ENCODE measurements around the gene CASP2.
A peak's percentile ranks its signal among the peaks of the same experiment; 100 is the strongest.

CASP2 gene

GRCh38 chr7:143299346-143299745 lies 11.2 kb downstream of the CASP2 start:
- no peak for DNase-seq

DNA sequence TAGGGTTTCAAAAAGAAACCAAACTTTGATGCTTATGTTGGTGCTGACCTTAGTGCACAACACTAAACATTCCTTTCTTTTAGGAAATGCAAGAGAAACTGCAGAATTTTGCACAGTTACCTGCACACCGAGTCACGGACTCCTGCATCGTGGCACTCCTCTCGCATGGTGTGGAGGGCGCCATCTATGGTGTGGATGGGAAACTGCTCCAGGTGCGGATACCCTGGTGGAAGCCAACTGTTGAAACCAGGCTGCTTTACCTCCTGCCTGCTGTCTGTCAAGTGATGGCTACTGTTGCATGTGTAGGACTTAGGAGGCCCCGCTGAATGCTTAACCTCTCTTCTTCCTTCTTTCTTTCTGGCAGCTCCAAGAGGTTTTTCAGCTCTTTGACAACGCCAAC lies 11.7 kb downstream of the CASP2 start:
- peak; percentile 79 for DNase-seq

- no peak for DNase-seq
Observed at GRCh38 chr7:143300959-143301935, 13.1 kb downstream of the CASP2 start.

- no peak for DNase-seq
Observed at GRCh38 chr7:143303733-143304132, 15.6 kb downstream of the CASP2 start.

DNA sequence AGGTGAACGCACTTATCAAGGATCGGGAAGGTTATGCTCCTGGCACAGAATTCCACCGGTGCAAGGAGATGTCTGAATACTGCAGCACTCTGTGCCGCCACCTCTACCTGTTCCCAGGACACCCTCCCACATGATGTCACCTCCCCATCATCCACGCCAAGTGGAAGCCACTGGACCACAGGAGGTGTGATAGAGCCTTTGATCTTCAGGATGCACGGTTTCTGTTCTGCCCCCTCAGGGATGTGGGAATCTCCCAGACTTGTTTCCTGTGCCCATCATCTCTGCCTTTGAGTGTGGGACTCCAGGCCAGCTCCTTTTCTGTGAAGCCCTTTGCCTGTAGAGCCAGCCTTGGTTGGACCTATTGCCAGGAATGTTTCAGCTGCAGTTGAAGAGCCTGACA lies 16.8 kb downstream of the CASP2 start:
- DNase-seq = no peak

DNA sequence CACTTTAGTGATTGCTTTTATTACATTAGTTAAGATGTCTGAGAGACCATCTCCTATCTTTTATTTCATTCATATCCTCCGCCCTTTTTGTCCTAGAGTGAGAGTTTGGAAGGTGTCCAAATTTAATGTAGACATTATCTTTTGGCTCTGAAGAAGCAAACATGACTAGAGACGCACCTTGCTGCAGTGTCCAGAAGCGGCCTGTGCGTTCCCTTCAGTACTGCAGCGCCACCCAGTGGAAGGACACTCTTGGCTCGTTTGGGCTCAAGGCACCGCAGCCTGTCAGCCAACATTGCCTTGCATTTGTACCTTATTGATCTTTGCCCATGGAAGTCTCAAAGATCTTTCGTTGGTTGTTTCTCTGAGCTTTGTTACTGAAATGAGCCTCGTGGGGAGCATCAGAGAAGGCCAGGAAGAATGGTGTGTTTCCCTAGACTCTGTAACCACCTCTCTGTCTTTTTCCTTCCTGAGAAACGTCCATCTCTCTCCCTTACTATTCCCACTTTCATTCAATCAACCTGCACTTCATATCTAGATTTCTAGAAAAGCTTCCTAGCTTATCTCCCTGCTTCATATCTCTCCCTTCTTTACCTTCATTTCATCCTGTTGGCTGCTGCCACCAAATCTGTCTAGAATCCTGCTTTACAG lies 17.4 kb downstream of the CASP2 start:
- DNase-seq = peak; percentile 73

DNA sequence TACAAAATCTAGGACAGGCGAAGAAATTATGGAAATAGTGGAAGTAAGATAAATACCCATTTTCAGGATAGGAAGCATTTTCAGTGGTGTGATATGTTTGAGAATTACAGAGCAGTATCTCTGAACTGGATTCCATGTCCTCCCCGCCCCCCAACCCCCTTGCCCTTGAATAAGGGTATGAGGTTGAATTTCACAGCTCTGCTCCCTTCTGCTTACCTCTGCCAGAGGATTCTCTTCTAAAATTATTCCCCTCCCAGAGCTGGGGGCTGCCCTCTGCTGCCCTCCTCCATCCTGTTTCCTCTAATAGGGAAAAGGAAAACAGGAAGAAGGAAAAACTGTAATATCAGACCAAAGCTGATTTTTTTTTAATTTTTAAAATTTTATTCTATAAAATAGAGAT lies 20.5 kb downstream of the CASP2 start:
- no peak for DNase-seq

DNA sequence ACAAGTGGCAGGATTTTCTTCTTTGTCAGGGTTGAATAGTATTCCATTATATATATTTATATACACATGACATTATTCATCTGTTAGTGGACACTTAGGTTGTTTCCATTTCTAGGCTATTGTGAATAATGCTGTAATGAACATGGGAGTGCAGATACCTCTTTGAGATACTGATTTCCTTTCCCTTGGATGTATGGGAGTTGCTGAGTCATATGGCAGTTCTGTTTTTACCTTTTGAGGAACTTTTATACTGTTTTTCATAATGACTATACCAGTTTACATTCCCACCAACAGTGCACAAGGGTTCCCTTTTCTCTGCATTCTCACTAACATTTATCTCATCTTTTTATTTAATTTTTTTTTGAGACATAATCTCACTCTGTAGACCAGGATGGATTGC lies 26.0 kb downstream of the CASP2 start:
- DNase-seq = no peak

GRCh38 chr7:143315776-143316175 lies 27.6 kb downstream of the CASP2 start, which contains the start of gene CLCN1:
Gene CLCN1, plus strand, starts transcription at chr7:143316111. Its CDS starts 102 bp downstream, at chr7:143316213.
- no peak for DNase-seq

DNA sequence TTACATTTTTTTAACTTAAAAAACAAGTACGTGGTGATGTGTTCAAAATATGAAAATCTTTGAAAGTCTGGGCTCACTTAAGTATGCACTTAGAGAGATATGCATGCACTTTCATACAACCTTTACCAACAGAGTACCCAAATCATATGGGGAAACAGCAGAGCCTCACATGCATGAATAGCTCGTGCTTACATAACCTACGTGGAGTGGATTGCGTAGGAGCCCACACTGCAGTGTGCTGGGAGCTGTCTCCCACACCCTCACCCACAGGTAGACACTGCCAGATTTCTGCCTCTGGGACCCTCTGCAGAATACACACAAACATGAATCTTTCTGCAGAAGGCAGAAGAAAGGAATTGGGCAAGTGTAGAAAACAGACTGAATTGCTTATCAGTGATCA lies 28.3 kb downstream of the CASP2 start:
- DNase-seq = no peak

DNA sequence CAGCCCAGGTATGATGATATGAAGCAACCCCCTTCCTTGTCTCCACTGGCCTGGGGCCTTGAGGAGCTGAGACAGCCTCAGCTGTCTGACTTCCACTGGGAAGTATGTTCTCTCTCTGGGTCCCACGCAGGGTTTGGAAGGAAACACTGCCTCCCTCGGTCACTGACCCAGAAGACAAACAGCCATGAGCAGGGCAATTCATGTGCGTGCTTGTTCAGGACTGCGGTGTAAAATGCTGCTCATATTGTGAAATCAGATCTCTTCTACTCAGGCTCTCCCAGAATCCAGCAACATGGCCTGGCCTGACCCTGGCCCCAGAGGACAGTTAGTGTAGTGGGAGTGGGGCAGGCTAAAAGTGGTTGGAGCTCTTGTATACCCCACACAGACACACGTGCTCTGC lies 30.5 kb downstream of the CASP2 start:
- no peak for DNase-seq

DNA sequence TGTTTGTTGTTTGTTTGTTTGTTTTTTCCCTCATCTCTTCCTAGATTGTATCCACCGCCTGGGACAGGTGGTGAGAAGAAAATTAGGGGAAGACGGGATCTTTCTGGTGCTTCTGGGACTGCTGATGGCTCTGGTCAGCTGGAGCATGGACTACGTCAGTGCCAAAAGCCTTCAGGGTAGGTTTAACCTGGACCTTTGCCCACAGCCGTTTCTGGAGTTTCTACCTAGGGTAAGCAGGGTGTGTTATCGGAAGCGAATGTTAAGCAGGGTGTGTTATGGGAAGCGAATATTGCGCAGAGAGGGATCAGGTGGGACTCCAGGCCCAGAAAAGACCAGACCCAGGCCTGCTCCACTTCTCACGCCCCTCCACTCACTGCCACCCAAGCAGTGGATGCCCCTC lies 32.5 kb downstream of the CASP2 start:
- DNase-seq = no peak

GRCh38 chr7:143321242-143321641 lies 33.1 kb downstream of the CASP2 start:
- DNase-seq = no peak

DNA sequence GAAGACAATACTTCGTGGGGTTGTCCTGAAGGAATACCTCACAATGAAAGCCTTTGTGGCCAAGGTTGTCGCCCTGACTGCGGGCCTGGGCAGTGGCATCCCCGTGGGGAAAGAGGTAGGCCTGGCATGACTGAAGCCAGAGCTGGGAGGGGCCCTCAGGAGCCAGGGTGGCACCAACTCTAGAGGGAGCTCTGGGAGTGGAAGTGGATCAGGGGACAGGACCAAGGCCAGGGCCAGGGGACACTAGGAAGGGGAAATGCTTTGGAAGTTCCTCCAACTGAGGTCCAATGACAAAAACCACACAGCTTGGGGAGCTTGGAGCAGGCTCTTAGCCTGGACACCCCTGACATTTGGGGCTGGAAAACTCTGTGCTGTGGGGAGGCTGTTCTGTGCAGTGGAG lies 33.6 kb downstream of the CASP2 start:
- peak; percentile 30 for DNase-seq

DNA sequence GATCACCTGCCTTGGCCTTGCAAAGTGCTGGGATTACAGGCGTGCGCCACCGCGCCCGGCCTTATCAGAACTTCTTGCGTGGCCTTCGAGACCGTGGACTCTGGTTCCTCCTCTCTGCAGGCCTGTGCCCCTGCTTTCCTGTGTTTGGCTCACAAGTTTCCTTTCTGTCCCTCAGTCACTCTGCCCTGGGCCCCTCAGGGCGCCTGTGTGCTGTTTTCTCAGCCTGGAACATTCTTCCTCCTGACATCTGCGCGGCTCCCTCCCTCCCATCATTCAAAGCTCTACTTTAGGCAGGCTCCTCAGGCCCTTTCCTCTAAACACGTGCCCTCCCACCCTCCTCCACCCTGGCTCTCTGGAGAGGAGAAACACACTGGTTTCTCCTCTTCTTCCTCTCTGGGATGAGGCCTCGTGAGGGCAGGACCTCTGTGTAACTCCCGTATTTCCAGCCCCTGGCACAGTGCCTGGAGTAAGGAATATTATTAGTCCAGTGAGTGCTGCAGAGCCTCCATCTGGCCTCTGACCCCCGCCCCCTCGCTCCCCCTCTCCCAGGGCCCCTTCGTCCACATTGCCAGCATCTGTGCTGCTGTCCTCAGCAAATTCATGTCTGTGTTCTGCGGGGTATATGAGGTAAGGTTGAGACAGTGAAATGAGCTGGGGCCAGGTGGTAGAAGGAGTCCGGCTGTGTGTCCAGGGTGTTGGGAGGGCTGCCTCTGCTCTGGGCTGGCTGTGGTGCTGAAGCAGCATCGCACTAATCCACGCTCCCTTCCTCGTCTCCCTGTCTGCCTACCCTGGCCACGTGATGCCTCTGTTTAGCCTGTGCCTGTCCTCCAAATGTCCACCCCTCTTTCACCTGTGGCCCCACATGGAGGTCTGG lies 34.8 kb downstream of the CASP2 start:
- no peak for DNase-seq

GRCh38 chr7:143323653-143324052 lies 35.5 kb downstream of the CASP2 start:
- no peak for DNase-seq

DNA sequence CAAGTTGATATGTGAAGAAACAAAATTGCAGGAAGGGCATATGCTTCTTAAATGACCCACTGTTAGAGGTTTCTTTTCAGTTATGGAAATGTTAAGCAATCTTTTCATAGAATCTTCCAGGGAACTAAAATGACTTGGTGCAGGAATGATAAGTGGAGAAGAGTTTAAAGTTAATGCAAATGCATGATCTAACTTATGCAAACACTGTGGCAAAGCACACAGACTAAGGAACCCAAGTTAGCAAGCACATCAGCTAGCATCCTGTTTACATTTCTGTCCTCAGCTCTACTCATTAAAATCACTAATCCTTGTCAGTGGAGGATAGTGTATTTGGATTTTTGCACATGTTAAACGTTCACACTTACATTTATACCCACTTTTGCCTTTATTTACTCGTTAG lies 37.1 kb downstream of the CASP2 start:
- no peak for DNase-seq

DNA sequence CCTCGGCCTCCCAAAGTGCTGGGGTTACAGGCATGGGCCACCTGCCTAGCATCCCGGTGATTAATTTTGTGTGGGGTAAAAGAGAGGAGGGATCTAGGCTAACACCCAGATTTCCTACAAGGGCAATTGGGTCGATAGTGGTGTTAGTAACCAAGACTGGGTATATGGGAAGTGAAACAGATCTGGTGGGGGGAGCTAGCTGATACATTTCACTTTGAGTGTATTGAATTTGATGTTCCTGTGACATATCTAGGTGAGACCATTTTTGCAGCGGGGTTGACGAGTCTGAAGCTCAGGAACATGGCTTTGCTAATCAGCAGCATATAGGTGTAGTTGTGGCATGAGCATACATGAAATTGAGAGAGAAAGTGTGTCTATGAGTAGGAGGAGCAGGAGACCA lies 39.8 kb downstream of the CASP2 start:
- DNase-seq = no peak

- DNase-seq = no peak
Observed at GRCh38 chr7:143329471-143330170, 41.5 kb downstream of the CASP2 start.

GRCh38 chr7:143331179-143331801 lies 43.1 kb downstream of the CASP2 start:
- DNase-seq = no peak

DNA sequence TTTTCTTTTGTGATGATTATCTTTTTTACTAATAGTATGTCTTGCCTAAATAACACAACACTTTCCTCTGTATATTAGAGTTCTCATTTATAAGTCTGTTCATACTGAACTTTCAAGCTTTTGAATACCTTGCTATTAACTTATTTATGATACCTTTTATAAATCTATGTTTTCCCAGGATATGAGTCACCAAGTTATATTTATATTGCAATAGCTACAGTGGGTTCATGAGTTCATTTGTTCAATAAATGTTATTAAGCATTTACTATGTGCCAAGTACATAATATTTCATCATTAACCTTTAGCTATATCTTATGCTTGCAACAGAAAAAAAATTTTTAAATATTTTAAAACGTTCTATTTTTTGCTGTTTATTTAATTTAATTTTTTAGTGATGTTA lies 46.1 kb downstream of the CASP2 start:
- DNase-seq = no peak

GRCh38 chr7:143337216-143337615 lies 49.1 kb downstream of the CASP2 start:
- no peak for DNase-seq

Measured in CD4-positive, alpha-beta T cell treated with Interleukin-6 for 4 hours (primary cell).